Endothelial cell of umbilical vein (primary cell): ENCODE measurements around the gene GLP2R. TPM values are rescaled to one million over a fixed set of nuclear protein-coding genes. Genes with fewer than 3 reads are reported as not detected.

Source experiments
- BruUV-seq: library from RNA; stranded (reverse); fragments of 400-500 nt; replicated peaks from 2 replicates; lab custom pipeline; 2021; lab: Mats Ljungman, UMichigan
- CTCF ChIA-PET: fragments of 300-600, 350-600 bp; sonication (Branson Sonifier 250); formaldehyde crosslinking; loops from one replicate; lab custom pipeline; 2021; ENCODE audit warnings: antibody characterized with exemption, inconsistent platforms; lab: Charles Lee
- POLR2A ChIA-PET: fragments of 300-600, 350-600 bp; sonication (Branson Sonifier 250); formaldehyde crosslinking; loops from one replicate; lab custom pipeline; 2021; ENCODE audit warnings: antibody characterized with exemption, inconsistent platforms; lab: Charles Lee
- DNase-seq: peaks from one replicate; pipeline ENCODE4 v3.0.0-alpha.2; 2011; ENCODE audit warnings: low read depth, low spot score
- FAIRE-seq: peaks from 2 replicates; lab custom pipeline; 2011; peaks lifted over from hg19 to GRCh38; lab: Jason Lieb, UNC
- H2AFZ ChIP-seq: 2 replicates; pipeline ENCODE4 v1.6.0; 2012; ENCODE audit warnings: low read depth, low read length, control low read depth, inconsistent platforms
- H3K27ac ChIP-seq: 2 replicates; pipeline ENCODE4 v1.5.1; 2011; ENCODE audit warnings: low read depth, mild to moderate bottlenecking, control low read depth, low read length, moderate library complexity; ENCODE audit not compliant: insufficient read depth
- H3K27me3 ChIP-seq, 2 experiments: 2 replicates each; pipeline versions ENCODE4 v1.6.0 to v1.6.1; 2011; ENCODE audit warnings: low read length in 2 of 2, mixed read lengths in 1 of 2; ENCODE audit not compliant: control insufficient read depth in 2 of 2, insufficient read depth in 2 of 2
- H3K36me3 ChIP-seq, 2 experiments: 2 replicates in 1 of 2; 3 replicates in 1 of 2; pipeline ENCODE4 v1.5.1; 2011; ENCODE audit warnings: low read length in 2 of 2, mild to moderate bottlenecking in 1 of 2, moderate library complexity in 1 of 2; ENCODE audit not compliant: control insufficient read depth in 2 of 2, insufficient read depth in 2 of 2; ENCODE audit errors: extremely low read depth in 1 of 2
- H3K4me1 ChIP-seq: 3 replicates; pipeline ENCODE4 v1.5.1; 2011; ENCODE audit warnings: mild to moderate bottlenecking, low read length; ENCODE audit not compliant: control insufficient read depth, insufficient read depth; ENCODE audit errors: extremely low read depth
- H3K4me2 ChIP-seq: 2 replicates; pipeline ENCODE4 v1.6.1; 2011; ENCODE audit warnings: low read length, control low read depth, mixed read lengths; ENCODE audit not compliant: insufficient read depth
- H3K4me3 ChIP-seq, 3 experiments: fragments of 200-600 bp in 1 of 3; sonication (generic), shearing (Covaris generic) in 1 of 3; replicated peaks in 1 of 3; 2 replicates each; pipeline ENCODE4 v1.5.1; 2011 to 2016; ENCODE audit warnings: control low read depth in 3 of 3, low read length in 3 of 3, mild to moderate bottlenecking in 2 of 3, inconsistent platforms in 1 of 3, low read depth in 1 of 3, moderate library complexity in 1 of 3; ENCODE audit not compliant: insufficient read depth in 1 of 3
- H3K79me2 ChIP-seq: 2 replicates; pipeline ENCODE4 v1.6.0; 2012; ENCODE audit warnings: low read length, inconsistent platforms; ENCODE audit not compliant: control insufficient read depth, insufficient read depth
- H3K9ac ChIP-seq: replicated peaks from 2 replicates; pipeline ENCODE3; 2011; ENCODE audit warnings: low read length, control low read depth; ENCODE audit not compliant: insufficient read depth; ENCODE audit errors: extremely low read depth
- H3K9me1 ChIP-seq: replicated peaks from 3 replicates; pipeline ENCODE4 v1.6.0; 2011; ENCODE audit warnings: mild to moderate bottlenecking, low read length; ENCODE audit not compliant: control insufficient read depth, insufficient read depth; ENCODE audit errors: extremely low read depth
- H3K9me3 ChIP-seq: replicated peaks from 2 replicates; pipeline ENCODE4 v1.5.1; 2012; ENCODE audit warnings: low read length, inconsistent platforms; ENCODE audit not compliant: control insufficient read depth, insufficient read depth
- H4K20me1 ChIP-seq: replicated peaks from 2 replicates; pipeline ENCODE3; 2011; ENCODE audit warnings: mild to moderate bottlenecking, low read length; ENCODE audit not compliant: control insufficient read depth, insufficient read depth; ENCODE audit errors: extremely low read depth
- EZH2 ChIP-seq: IDR thresholded peaks from 2 replicates; pipeline ENCODE4 v1.6.1; 2012; ENCODE audit warnings: borderline replicate concordance, low read depth, mild to moderate bottlenecking, moderate library complexity, low read length, inconsistent platforms; ENCODE audit not compliant: severe bottlenecking
- FOS ChIP-seq: IDR thresholded peaks from 2 replicates; pipeline ENCODE4 v1.6.1; 2011; ENCODE audit warnings: mild to moderate bottlenecking, low read length, moderate library complexity, borderline replicate concordance; ENCODE audit not compliant: insufficient read depth
- GATA2 ChIP-seq: IDR thresholded peaks from 2 replicates; pipeline ENCODE4 v1.7.0; 2011; ENCODE audit warnings: low read depth, mild to moderate bottlenecking, moderate library complexity, mixed read lengths, low read length; ENCODE audit not compliant: insufficient read length, insufficient read depth
- MYC ChIP-seq: IDR thresholded peaks from one replicate; pipeline ENCODE4 v1.6.1; 2011; ENCODE audit warnings: mild to moderate bottlenecking, low read depth, low read length
- POLR2A ChIP-seq: IDR thresholded peaks from 2 replicates; pipeline ENCODE4 v1.6.1; 2012; ENCODE audit warnings: low read depth, mild to moderate bottlenecking, control low read depth, low read length
- POLR2AphosphoS5 ChIP-seq: IDR thresholded peaks from 2 replicates; pipeline ENCODE4 v1.6.1; 2012; ENCODE audit warnings: low read depth, mild to moderate bottlenecking, control low read depth, low read length, moderate library complexity; ENCODE audit not compliant: insufficient read depth
- dilution Hi-C: fragments of 300-500 bp; cut with MboI; formaldehyde crosslinking; loops from one replicate; pipeline ENCODE4 v1.15.0; 2019; ENCODE audit warnings: low sequenced_read_pairs; ENCODE audit not compliant: extremely low pct_ligation_motif_present
- intact Hi-C: fragments of 100-400 bp; cut with micrococcal nuclease; formaldehyde crosslinking; loops from one replicate; pipeline ENCODE4 v1.10.0; 2022
- polyA plus RNA-seq, 4 experiments: library from polyadenylated mRNA; depleted of rRNA in 3 of 4; stranded (reverse) in 3 of 4; unstranded in 1 of 4; fragments of >200 nt; gene quantifications; 2 replicates each; pipeline versions ENCODE4 v1.2.1 to v1.2.3, GENCODE V29; 2011 to 2012; ENCODE audit warnings: missing spikeins in 1 of 4
- total RNA-seq: library from RNA; stranded (reverse); gene quantifications from 2 replicates; pipeline ENCODE4 v1.2.3, GENCODE V29; 2021
- TF ChIP-seq, protein P1 (sequence below), 2 donors: IDR thresholded peaks; 1 replicate in 1 of 2; 2 replicates in 1 of 2; pipeline ENCODE4 v1.5.1; 2011; ENCODE audit warnings: low read length in 2 of 2, mild to moderate bottlenecking in 2 of 2, moderate library complexity in 2 of 2, control low read depth in 1 of 2, inconsistent platforms in 1 of 2, low read depth in 1 of 2; ENCODE audit not compliant: insufficient read depth in 1 of 2; ENCODE audit errors: extremely low read depth in 1 of 2

The GLP2R gene
- total and polyA plus RNA-seq, 2 donors (not counting 3 experiments of a cell fraction or from before 2014, with no cell fraction given) = not detected

DNA sequence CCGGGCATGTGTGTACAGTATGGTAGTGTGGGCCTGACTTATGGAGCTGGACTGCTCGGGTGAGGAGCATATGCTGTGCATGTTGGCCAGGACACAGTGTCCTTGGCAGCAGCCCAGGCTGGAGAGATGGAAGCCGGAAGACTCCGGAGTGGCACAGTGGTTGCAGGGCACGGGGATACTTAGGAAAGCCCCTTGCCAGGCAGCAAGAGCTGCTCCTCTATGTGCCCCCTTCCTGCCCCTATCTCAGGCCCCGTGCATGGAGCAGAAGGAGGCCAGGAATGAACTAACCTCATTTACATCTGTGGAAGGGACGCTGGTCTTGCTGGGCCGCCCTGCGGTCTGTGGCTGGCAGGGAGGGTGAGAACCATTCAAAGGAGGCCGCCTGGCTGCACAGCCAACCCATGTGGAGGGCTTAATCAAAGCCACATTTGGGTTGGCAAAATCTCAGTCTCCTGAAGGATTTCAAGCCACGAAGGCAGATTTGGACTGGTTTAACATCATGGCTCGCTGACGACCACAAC lies 111.6 kb downstream of the GLP2R start:
- dilution Hi-C loops = no loop called here

DNA sequence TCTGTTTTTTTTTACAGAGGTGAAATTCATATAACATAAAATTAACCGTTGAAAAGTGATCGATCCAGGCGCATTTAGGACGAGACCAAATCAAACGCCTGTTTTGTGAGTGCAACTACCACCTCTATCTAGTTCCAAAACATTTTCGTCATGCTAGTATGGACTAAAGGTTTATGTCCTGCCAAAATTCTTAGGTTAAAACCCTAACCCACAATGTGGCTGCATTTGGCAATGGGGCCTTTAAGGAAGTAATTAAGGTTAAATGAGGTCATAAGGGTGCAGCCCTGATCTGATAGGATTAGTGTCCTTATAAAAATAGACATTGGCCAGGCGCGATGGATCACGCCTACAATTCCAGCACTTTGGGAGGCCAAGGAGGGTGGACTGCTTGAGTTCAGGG lies 112.2 kb downstream of the GLP2R start:
- FAIRE-seq (no peak), DNase-seq (no peak)
- no peak overlapping the region for H2AFZ ChIP-seq
- no peaks in the 10 kb centered on the region for H4K20me1 ChIP-seq
- dilution Hi-C loops (no loop called here), intact Hi-C loops (no loop called here)
- no peaks in the 10 kb centered on the region for H3K36me3 ChIP-seq
- TF ChIP-seq, protein P1, sequence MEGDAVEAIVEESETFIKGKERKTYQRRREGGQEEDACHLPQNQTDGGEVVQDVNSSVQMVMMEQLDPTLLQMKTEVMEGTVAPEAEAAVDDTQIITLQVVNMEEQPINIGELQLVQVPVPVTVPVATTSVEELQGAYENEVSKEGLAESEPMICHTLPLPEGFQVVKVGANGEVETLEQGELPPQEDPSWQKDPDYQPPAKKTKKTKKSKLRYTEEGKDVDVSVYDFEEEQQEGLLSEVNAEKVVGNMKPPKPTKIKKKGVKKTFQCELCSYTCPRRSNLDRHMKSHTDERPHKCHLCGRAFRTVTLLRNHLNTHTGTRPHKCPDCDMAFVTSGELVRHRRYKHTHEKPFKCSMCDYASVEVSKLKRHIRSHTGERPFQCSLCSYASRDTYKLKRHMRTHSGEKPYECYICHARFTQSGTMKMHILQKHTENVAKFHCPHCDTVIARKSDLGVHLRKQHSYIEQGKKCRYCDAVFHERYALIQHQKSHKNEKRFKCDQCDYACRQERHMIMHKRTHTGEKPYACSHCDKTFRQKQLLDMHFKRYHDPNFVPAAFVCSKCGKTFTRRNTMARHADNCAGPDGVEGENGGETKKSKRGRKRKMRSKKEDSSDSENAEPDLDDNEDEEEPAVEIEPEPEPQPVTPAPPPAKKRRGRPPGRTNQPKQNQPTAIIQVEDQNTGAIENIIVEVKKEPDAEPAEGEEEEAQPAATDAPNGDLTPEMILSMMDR (IDR thresholded peaks at IDR 0.05; ENCODE audit: extremely low read depth in 1 of 2, insufficient read depth in 1 of 2, low read depth in 1 of 2, low read length in 2 of 2) = no peak
- no peaks in the 10 kb centered on the region for H3K9me1 ChIP-seq
- H3K27ac ChIP-seq = no peak overlapping the region
- H3K27me3 ChIP-seq = no peaks in the 10 kb centered on the region
- H3K9ac ChIP-seq = no peak overlapping the region
- ChIA-PET CTCF (no interaction called here), POLR2A (no interaction called here)
- no peak overlapping the region for H3K4me3 ChIP-seq
- H3K4me2 ChIP-seq = no peak overlapping the region
- no peaks in the 10 kb centered on the region for H3K4me1 ChIP-seq
- no peaks in the 10 kb centered on the region for H3K79me2 ChIP-seq
- peaks cover 4% of the 10 kb centered on the region for H3K9me3 ChIP-seq
- BruUV-seq = no TSS peak

More for the DNA sequence above, 111.6 kb downstream of the GLP2R start:
- Histone ChIP-seq H3K9ac (no peak overlapping the region), H2AFZ (no peak overlapping the region), H3K9me1 (no peaks in the 10 kb centered on the region), H3K4me3 (no peak overlapping the region), H3K4me2 (no peak overlapping the region), H3K4me1 (no peaks in the 10 kb centered on the region), H3K27ac (no peak overlapping the region), H3K27me3 (no peaks in the 10 kb centered on the region), H4K20me1 (no peaks in the 10 kb centered on the region), H3K36me3 (no peaks in the 10 kb centered on the region), H3K79me2 (no peaks in the 10 kb centered on the region), H3K9me3 (peaks cover 4% of the 10 kb centered on the region)
- intact Hi-C loops = no loop called here
- DNase-seq (no peak), FAIRE-seq (no peak)
- TF ChIP-seq, protein P1 (IDR thresholded peaks at IDR 0.05; ENCODE audit: extremely low read depth in 1 of 2, insufficient read depth in 1 of 2, low read depth in 1 of 2, low read length in 2 of 2) = no peak
- TF ChIP-seq POLR2A = no peak
- no peak for TF ChIP-seq FOS
- no peak for TF ChIP-seq GATA2
- TF ChIP-seq EZH2 = no peak
- TF ChIP-seq POLR2AphosphoS5 = no peak
- no peak for TF ChIP-seq MYC
- CTCF ChIA-PET = no interaction called here
- BruUV-seq = no TSS peak
- POLR2A ChIA-PET = no interaction called here
